HG02763 (cell line): ENCODE measurements around the gene OOEP.
A peak's percentile ranks its signal among the peaks of the same experiment; 100 is the strongest.
"Not testable (repeated sequence)": the region's sequence is repeated elsewhere in the genome, so short reads cannot be mapped to it uniquely, and the experiment has no call there.

ENCODE experiments used
- ATAC-seq: cut with Tn5 transposase; IDR thresholded peaks from one replicate; pipeline ENCODE4 v1.9.1; 2021; ENCODE audit warnings: mild to moderate bottlenecking, moderate library complexity; ENCODE audit not compliant: unreplicated experiment

Gene OOEP

GRCh38 chr6:73369563-73369962 is at the start of gene OOEP:
Gene OOEP, minus strand, starts transcription at chr6:73369897. Its CDS starts 105 bp downstream, at chr6:73369792.
- ATAC-seq: no peak

GRCh38 chr6:73418081-73418741 is 48.5 kb upstream of the OOEP start:
- ATAC-seq: no peak

GRCh38 chr6:73413102-73413501 is 43.4 kb upstream of the OOEP start:
- no peak for ATAC-seq

- ATAC-seq: no peak
These were observed 39.7 kb upstream of the OOEP start for GRCh38 chr6:73409395-73409794.

- ATAC-seq: no peak
These were observed 31.0 kb upstream of the OOEP start for GRCh38 chr6:73400656-73401055.

GRCh38 chr6:73395875-73396274 is 26.2 kb upstream of the OOEP start:
- no peak for ATAC-seq

- ATAC-seq: no peak
These were observed 25.1 kb upstream of the OOEP start, which contains the start of gene DDX43 for GRCh38 chr6:73394577-73395354. Gene DDX43, plus strand, starts transcription at chr6:73394828. Its CDS starts 78 bp downstream, at chr6:73394906.

GRCh38 chr6:73393278-73393677 is 23.6 kb upstream of the OOEP start:
- no peak for ATAC-seq

- not testable (repeated sequence) for ATAC-seq
These were observed 22.5 kb upstream of the OOEP start for GRCh38 chr6:73392188-73392587.

- no peak for ATAC-seq
These were observed 22.0 kb upstream of the OOEP start for GRCh38 chr6:73391675-73392074.

- no peak for ATAC-seq
These were observed 20.2 kb upstream of the OOEP start for GRCh38 chr6:73389854-73390253.

- ATAC-seq: peak; percentile 76
These were observed 19.3 kb upstream of the OOEP start for GRCh38 chr6:73388800-73389512.

GRCh38 chr6:73388433-73388799 is 18.7 kb upstream of the OOEP start:
- peak; percentile 10 for ATAC-seq

GRCh38 chr6:73382462-73383113 is 12.9 kb upstream of the OOEP start:
- no peak for ATAC-seq

- ATAC-seq: not testable (repeated sequence)
These were observed 11.8 kb upstream of the OOEP start for GRCh38 chr6:73381531-73381930.

GRCh38 chr6:73377225-73377624 is 7.5 kb upstream of the OOEP start:
- no peak for ATAC-seq

GRCh38 chr6:73375216-73375615 is 5.5 kb upstream of the OOEP start:
- no peak for ATAC-seq

GRCh38 chr6:73372516-73372915 is 2.8 kb upstream of the OOEP start:
- ATAC-seq: no peak

- no peak for ATAC-seq
These were observed 2.3 kb upstream of the OOEP start for GRCh38 chr6:73371984-73372383.

GRCh38 chr6:73369157-73369556 is 540 bp downstream of the OOEP start:
- no peak for ATAC-seq

GRCh38 chr6:73368675-73369074 is 1.0 kb downstream of the OOEP start:
- ATAC-seq: no peak
